IPS DF 4.7 (cell line): ENCODE measurements around the gene EIF3F.

Source experiments
- DNase-seq: peaks from one replicate; pipeline ENCODE4 v3.0.0-alpha.2; 2013; ENCODE audit warnings: low spot score; ENCODE audit errors: extremely low read depth

Gene EIF3F

DNA sequence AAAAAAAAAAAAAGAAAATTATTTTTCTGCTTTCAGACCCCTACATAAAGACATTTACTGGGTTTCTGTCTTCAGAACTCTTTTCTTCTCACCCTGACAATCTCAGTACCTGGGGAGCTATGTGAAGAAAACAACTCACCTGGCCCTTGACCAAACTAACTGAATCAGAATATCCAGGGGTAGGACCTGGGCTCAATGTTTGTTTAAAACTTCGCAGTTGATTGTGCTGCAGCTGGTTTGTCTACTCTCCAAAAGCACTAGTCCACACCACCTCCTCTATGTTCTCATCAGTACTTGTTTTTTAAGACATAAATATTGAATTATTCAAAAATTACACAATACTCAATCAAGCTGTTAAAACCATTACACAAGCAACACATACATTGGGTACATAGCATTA, 34.8 kb downstream of the EIF3F start:
- no peak for DNase-seq

GRCh38 chr11:8022876-8023275, 35.7 kb downstream of the EIF3F start:
- no peak for DNase-seq

GRCh38 chr11:8023831-8024555, 36.9 kb downstream of the EIF3F start:
- no peak for DNase-seq

- no peak for DNase-seq
These were observed 38.0 kb downstream of the EIF3F start for GRCh38 chr11:8025123-8025522.

DNA sequence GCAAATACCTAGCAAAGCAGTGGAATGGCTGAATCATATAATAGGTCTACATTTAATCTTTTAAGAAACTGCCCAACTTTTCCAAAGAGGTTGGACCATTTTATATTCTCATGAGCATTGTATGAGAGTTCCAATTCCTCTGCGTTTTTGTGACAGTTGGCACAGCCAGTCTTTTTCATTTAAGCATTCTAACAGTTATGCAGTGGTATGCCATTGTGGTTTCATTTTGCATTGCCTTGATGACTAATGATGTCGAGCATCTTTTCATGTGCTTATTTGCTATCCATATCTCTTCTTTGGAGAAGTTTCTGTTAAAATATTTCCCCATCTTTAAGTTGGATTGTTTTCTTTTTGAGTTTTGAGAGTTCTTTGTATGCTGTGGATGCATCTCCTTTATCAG, 38.7 kb downstream of the EIF3F start:
- DNase-seq = no peak

GRCh38 chr11:8026982-8027381, 39.8 kb downstream of the EIF3F start:
- no peak for DNase-seq

GRCh38 chr11:8028766-8029165, 41.6 kb downstream of the EIF3F start:
- DNase-seq = no peak

DNA sequence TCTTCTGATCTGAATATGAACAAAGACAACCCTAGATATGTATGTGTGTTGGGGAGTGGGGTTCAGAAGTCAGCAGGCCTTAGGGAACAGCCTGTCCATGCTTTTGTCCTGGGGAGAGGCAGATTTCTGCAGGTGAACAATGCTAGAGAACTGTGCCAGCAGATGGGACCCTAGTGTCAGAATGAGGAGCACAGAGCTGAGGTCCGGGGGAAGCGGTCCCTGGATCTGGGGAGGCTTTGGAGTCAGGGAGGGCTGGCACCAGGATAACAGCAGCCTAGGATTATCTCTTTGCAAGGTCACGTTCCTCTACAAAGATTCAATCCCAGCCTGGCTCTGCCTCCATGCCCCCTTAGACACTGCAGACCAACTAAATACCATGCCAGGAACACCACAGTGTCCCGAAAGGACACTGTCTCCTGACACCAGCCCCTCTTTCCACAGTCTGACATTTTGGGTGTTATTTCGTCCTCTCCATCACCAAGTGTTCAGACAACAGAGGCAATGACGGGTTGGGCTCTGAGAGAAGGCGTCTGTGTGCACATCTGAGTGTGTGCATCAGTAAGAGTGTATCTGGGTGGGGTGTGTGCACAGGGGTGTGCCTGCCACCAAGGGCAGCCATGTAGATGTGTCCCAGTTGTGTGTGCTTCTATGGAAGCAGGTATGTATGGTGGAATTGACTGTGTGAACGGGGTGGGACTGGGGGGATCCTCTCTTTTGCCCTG, 43.5 kb downstream of the EIF3F start:
- DNase-seq = no peak

GRCh38 chr11:8031248-8032115, 44.3 kb downstream of the EIF3F start:
- DNase-seq = no peak

- DNase-seq = no peak
These were observed 45.0 kb downstream of the EIF3F start for GRCh38 chr11:8032122-8032521.

GRCh38 chr11:8032576-8033304, 45.6 kb downstream of the EIF3F start:
- DNase-seq = no peak

DNA sequence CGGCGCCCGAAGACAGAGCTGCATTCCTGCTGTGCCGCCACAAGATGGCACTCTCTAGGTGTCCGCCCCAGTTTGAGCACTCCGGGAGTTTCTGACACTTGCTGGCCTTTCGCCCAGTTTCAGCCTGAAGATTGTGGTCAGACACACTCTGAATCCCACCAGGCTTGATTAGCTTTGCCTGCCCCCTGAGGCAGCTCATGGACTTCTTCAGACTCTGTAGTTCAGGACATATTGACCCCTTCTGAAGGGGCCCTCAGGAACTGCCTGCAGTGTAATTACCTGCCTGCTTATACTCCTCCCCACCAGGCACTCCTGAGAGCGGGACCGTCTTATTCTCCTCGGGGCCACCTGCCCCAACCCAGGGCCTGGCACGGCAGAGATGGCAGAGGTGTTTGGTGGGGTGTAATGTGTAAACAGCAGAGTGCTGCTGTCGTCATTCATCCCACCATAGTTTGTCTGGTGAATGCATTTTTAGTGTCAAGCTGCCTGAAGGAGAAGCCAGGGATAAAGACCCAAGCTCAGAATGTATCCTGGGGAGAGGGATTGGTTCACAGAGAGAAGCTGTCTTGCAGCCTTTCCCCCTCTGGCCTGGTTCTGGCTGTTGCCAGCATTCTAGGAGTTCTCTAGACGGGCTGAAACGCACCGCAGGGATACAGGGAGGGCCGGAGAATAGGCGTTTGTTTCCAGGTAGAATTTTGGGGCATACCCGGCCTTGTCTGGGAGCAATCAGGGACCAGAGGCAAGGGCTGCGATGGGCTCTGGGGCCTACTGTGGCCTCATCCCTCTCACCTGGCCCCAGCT, 46.4 kb downstream of the EIF3F start:
- DNase-seq = no peak

- DNase-seq = no peak
These were observed 47.0 kb downstream of the EIF3F start for GRCh38 chr11:8034106-8034585.

DNA sequence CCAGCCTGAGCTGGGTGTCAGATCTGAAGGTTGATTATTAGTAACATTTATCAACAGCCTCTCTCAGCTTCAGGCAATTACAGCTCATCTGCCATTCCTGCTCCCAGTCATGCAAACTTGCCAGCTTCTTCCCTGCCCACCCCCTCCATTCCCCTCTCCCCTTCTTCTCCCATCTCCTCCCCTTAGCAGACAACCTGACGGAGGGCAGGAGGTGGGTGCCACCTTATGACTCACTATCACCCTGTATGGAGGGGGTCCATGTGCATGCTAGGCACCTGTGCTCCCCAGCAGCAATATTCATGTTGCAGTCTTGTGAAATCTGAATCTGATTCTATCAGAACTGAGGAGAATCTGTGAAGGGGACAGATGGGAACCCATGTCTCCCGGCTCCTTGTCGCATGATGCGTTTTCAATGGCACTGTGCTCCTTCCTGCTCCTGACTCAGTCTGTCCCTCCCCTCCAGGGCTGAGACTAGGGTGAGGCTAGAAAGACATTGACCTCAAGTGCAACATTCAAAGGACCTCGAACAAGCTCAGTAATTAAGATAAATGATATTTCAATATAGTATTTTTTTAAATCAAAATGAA, 47.6 kb downstream of the EIF3F start:
- DNase-seq = no peak

- DNase-seq = no peak
These were observed 48.2 kb downstream of the EIF3F start for GRCh38 chr11:8035200-8035855.

GRCh38 chr11:8036002-8036802, 49.1 kb downstream of the EIF3F start:
- DNase-seq = no peak

GRCh38 chr11:8036986-8037385, 49.8 kb downstream of the EIF3F start:
- no peak for DNase-seq

DNA sequence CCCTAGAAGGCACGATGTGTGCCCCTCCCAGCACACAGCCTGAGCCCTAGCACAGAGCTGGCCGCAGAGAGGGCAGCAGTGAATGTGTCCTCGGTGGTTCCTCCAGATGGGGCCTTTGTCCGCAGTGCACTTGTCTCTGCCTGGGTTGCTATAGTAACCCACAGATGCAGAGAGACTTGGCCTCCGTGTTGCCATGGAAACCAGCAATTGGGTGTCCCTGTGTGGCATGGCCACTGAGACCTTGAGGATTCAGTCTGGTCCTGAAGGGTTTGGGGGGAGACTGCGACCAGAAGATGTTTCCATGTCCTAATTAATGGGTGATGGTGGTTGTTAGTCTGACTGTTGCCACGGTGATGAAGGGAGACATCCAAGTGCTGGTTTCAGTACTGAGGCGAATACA, 51.3 kb downstream of the EIF3F start:
- no peak for DNase-seq
